GM19452 (cell line): ENCODE data around the gene SEL1L2.

ENCODE experiments used
- ATAC-seq: cut with Tn5 transposase; IDR thresholded peaks from one replicate; pipeline ENCODE4 v1.9.1; 2021; ENCODE audit not compliant: unreplicated experiment

The SEL1L2 gene

GRCh38 chr20:13930281-13930680 lies 60.1 kb downstream of the SEL1L2 start:
- no peak for ATAC-seq

GRCh38 chr20:13929836-13930235 lies 60.6 kb downstream of the SEL1L2 start:
- ATAC-seq: no peak

- ATAC-seq: no peak
These were observed 61.5 kb downstream of the SEL1L2 start for GRCh38 chr20:13928901-13929300.

- ATAC-seq: no peak
These were observed 63.2 kb downstream of the SEL1L2 start for GRCh38 chr20:13927171-13927570.

GRCh38 chr20:13922241-13922640 lies 68.2 kb downstream of the SEL1L2 start:
- no peak for ATAC-seq

GRCh38 chr20:13915284-13915683 lies 75.1 kb downstream of the SEL1L2 start:
- no peak for ATAC-seq

- no peak for ATAC-seq
These were observed 76.8 kb downstream of the SEL1L2 start for GRCh38 chr20:13913572-13913971.

GRCh38 chr20:13913131-13913530 lies 77.3 kb downstream of the SEL1L2 start:
- ATAC-seq: no peak

GRCh38 chr20:13910492-13910891 lies 79.9 kb downstream of the SEL1L2 start:
- ATAC-seq: no peak

- no peak for ATAC-seq
These were observed 81.3 kb downstream of the SEL1L2 start for GRCh38 chr20:13909067-13909466.

- ATAC-seq: no peak
These were observed 85.6 kb downstream of the SEL1L2 start for GRCh38 chr20:13904766-13905165.

GRCh38 chr20:13900496-13900895 lies 89.9 kb downstream of the SEL1L2 start:
- no peak for ATAC-seq

GRCh38 chr20:13898012-13898612 lies 92.3 kb downstream of the SEL1L2 start:
- ATAC-seq: no peak

GRCh38 chr20:13891575-13891974 lies 98.8 kb downstream of the SEL1L2 start:
- no peak for ATAC-seq

GRCh38 chr20:13884803-13885202 lies 105.6 kb downstream of the SEL1L2 start:
- ATAC-seq: no peak

- ATAC-seq: no peak
These were observed 107.0 kb downstream of the SEL1L2 start for GRCh38 chr20:13883425-13883824.

- ATAC-seq: no peak
These were observed 111.8 kb downstream of the SEL1L2 start for GRCh38 chr20:13878566-13878965.

- no peak for ATAC-seq
These were observed 112.6 kb downstream of the SEL1L2 start for GRCh38 chr20:13877793-13878192.

- no peak for ATAC-seq
These were observed 115.1 kb downstream of the SEL1L2 start for GRCh38 chr20:13875265-13875811.

GRCh38 chr20:13874394-13875157 lies 115.8 kb downstream of the SEL1L2 start:
- no peak for ATAC-seq

- ATAC-seq: no peak
These were observed 116.6 kb downstream of the SEL1L2 start for GRCh38 chr20:13873831-13874230.

- ATAC-seq: no peak
These were observed 120.2 kb downstream of the SEL1L2 start for GRCh38 chr20:13870170-13870748.
